HG03095 (cell line): Measurements from ENCODE around the gene GFPT1.

ENCODE experiments used
- ATAC-seq: cut with Tn5 transposase; IDR thresholded peaks from one replicate; pipeline ENCODE4 v1.9.1; 2021; ENCODE audit warnings: moderate library complexity; ENCODE audit not compliant: unreplicated experiment

Gene GFPT1

GRCh38 chr2:69330781-69331180 lies 56.2 kb downstream of the GFPT1 start:
- ATAC-seq: no peak

- no peak for ATAC-seq
Observed at GRCh38 chr2:69322631-69323030, 64.4 kb downstream of the GFPT1 start.

GRCh38 chr2:69316550-69316949 lies 70.5 kb downstream of the GFPT1 start:
- ATAC-seq: no peak

GRCh38 chr2:69315160-69315761 lies 71.8 kb downstream of the GFPT1 start:
- no peak for ATAC-seq

GRCh38 chr2:69311024-69311416 lies 76.0 kb downstream of the GFPT1 start:
- no peak for ATAC-seq

GRCh38 chr2:69310111-69311023 lies 76.7 kb downstream of the GFPT1 start:
- no peak for ATAC-seq

GRCh38 chr2:69309351-69310110 lies 77.5 kb downstream of the GFPT1 start:
- no peak for ATAC-seq

GRCh38 chr2:69308338-69308737 lies 78.7 kb downstream of the GFPT1 start:
- ATAC-seq: no peak

GRCh38 chr2:69307579-69308064 lies 79.4 kb downstream of the GFPT1 start:
- ATAC-seq: no peak

GRCh38 chr2:69306822-69307578 lies 80.0 kb downstream of the GFPT1 start:
- peak; percentile 81 for ATAC-seq

- no peak for ATAC-seq
Observed at GRCh38 chr2:69306393-69306821, 80.6 kb downstream of the GFPT1 start.

GRCh38 chr2:69305712-69306392 lies 81.2 kb downstream of the GFPT1 start:
- ATAC-seq: no peak

GRCh38 chr2:69305166-69305565 lies 81.9 kb downstream of the GFPT1 start:
- no peak for ATAC-seq

GRCh38 chr2:69304656-69305055 lies 82.4 kb downstream of the GFPT1 start:
- no peak for ATAC-seq

GRCh38 chr2:69300650-69301049 lies 86.4 kb downstream of the GFPT1 start:
- ATAC-seq: no peak

- no peak for ATAC-seq
Observed at GRCh38 chr2:69299772-69300516, 87.1 kb downstream of the GFPT1 start.

- ATAC-seq: no peak
Observed at GRCh38 chr2:69298862-69299261, 88.2 kb downstream of the GFPT1 start.

GRCh38 chr2:69298261-69298660 lies 88.8 kb downstream of the GFPT1 start:
- ATAC-seq: no peak

GRCh38 chr2:69297216-69297615 lies 89.8 kb downstream of the GFPT1 start:
- no peak for ATAC-seq
